GM23338 (cell line): ENCODE results near the gene CEP170B. TPM values are rescaled to one million over a fixed set of nuclear protein-coding genes. Genes with fewer than 3 reads are reported as not detected.

Experiments
- ATAC-seq: fragments of 200-7000 bp; cut with Tn5 transposase; 3 replicates; pipeline ENCODE4 v1.9.1; 2020
- DNase-seq: peaks from one replicate; pipeline ENCODE4 v3.0.0-alpha.2; 2015; ENCODE audit warnings: low spot score
- H2AFZ ChIP-seq: fragments of 200-600 bp; sonication (generic); 2 replicates; pipeline ENCODE4 v1.8.0; 2016; ENCODE audit warnings: antibody characterized with exemption, mild to moderate bottlenecking, moderate library complexity
- H3F3A ChIP-seq: fragments of 200-600 bp; sonication (generic); replicated peaks from 2 replicates; pipeline ENCODE4 v1.8.0; 2017; ENCODE audit warnings: antibody characterized with exemption, mixed run types, low read depth
- H3K27ac ChIP-seq: fragments of 200-600 bp; sonication (generic); 2 replicates; pipeline ENCODE4 v1.6.1; 2016; ENCODE audit warnings: low read depth
- H3K27me3 ChIP-seq: fragments of 200-600 bp; sonication (generic); 2 replicates; pipeline ENCODE4 v1.8.0; 2016; ENCODE audit warnings: mild to moderate bottlenecking, mixed run types, moderate library complexity; ENCODE audit not compliant: insufficient read depth
- H3K36me3 ChIP-seq: fragments of 200-600 bp; sonication (generic); 2 replicates; pipeline ENCODE4 v1.8.0; 2016; ENCODE audit warnings: mild to moderate bottlenecking; ENCODE audit not compliant: insufficient read depth
- H3K4me1 ChIP-seq: fragments of 200-600 bp; sonication (generic); 2 replicates; pipeline ENCODE4 v1.8.0; 2016; ENCODE audit warnings: mild to moderate bottlenecking, moderate library complexity; ENCODE audit not compliant: insufficient read depth
- H3K4me2 ChIP-seq: fragments of 200-600 bp; sonication (generic); 2 replicates; pipeline ENCODE4 v1.7.1; 2017; ENCODE audit warnings: mixed run types
- H3K4me3 ChIP-seq: fragments of 200-600 bp; sonication (generic); 2 replicates; pipeline ENCODE4 v1.6.1; 2016; ENCODE audit warnings: mixed run types
- H3K79me2 ChIP-seq: fragments of 200-600 bp; sonication (generic); replicated peaks from 2 replicates; pipeline ENCODE4 v1.8.0; 2017; ENCODE audit warnings: mild to moderate bottlenecking; ENCODE audit not compliant: insufficient read depth
- H3K9me2 ChIP-seq: fragments of 200-600 bp; sonication (generic); 2 replicates; pipeline ENCODE4 v1.8.0; 2017; ENCODE audit not compliant: insufficient read depth
- H4K20me1 ChIP-seq: fragments of 200-600 bp; sonication (generic); replicated peaks from 2 replicates; pipeline ENCODE4 v1.8.0; 2017; ENCODE audit warnings: mild to moderate bottlenecking; ENCODE audit not compliant: insufficient read depth
- H3K27ac Mint-ChIP-seq: 2 replicates; pipeline ENCODE4 v1.8.0; 2020; ENCODE audit warnings: inconsistent platforms, mild to moderate bottlenecking, moderate library complexity, mixed read lengths
- H3K27me3 Mint-ChIP-seq: 3 replicates; pipeline ENCODE4 v1.8.0; 2022; ENCODE audit warnings: low read depth, mild to moderate bottlenecking, moderate library complexity, mixed read lengths, inconsistent platforms; ENCODE audit not compliant: insufficient read depth, poor library complexity
- H3K36me3 Mint-ChIP-seq: 3 replicates; pipeline ENCODE4 v1.8.0; 2021; ENCODE audit warnings: low read depth, mild to moderate bottlenecking, inconsistent platforms, moderate library complexity, mixed read lengths
- H3K4me1 Mint-ChIP-seq: 3 replicates; pipeline ENCODE4 v1.8.0; 2020; ENCODE audit warnings: mild to moderate bottlenecking, inconsistent platforms, mixed read lengths
- H3K4me3 Mint-ChIP-seq: 3 replicates; pipeline ENCODE4 v1.8.0; 2021; ENCODE audit warnings: moderate library complexity, mild to moderate bottlenecking, inconsistent platforms, mixed read lengths
- H3K9me3 Mint-ChIP-seq: 3 replicates; pipeline ENCODE4 v1.8.0; 2020; ENCODE audit warnings: moderate library complexity, mild to moderate bottlenecking, inconsistent platforms, mixed read lengths
- CTCF ChIP-seq, 2 experiments: fragments of 200-600 bp in 1 of 2; sonication (generic) in 1 of 2; conservative IDR thresholded peaks; 2 replicates each; pipeline versions ENCODE4 v1.5.1 to v1.6.1; 2016 to 2017; ENCODE audit warnings: antibody characterized with exemption in 2 of 2, low read depth in 2 of 2, mild to moderate bottlenecking in 2 of 2, moderate library complexity in 1 of 2
- EZH2phosphoT487 ChIP-seq: fragments of 200-600 bp; sonication (generic); IDR thresholded peaks from one replicate; pipeline ENCODE4 v1.8.1; 2018; ENCODE audit warnings: antibody characterized with exemption; ENCODE audit not compliant: unreplicated experiment
- NANOG ChIP-seq: IDR thresholded peaks from 2 replicates; pipeline ENCODE4 v1.6.1; 2016; ENCODE audit warnings: antibody characterized with exemption, borderline replicate concordance
- STAT1 ChIP-seq: IDR thresholded peaks from one replicate; pipeline ENCODE4 v1.6.1; 2016; ENCODE audit warnings: antibody characterized with exemption; ENCODE audit not compliant: unreplicated experiment
- polyA plus RNA-seq: library from polyadenylated mRNA; unstranded; fragments of >200 nt; fragmentation: Nextera tagmentation; extraction: Ambion mirVana; gene quantifications from 2 replicates; pipeline ENCODE4 v1.2.1, GENCODE V29; 2016
- total RNA-seq: library from RNA; depleted of rRNA; stranded (reverse); fragments of >200 nt; shearing (Covaris generic); gene quantifications from 2 replicates; pipeline ENCODE4 v1.2.3, GENCODE V29; 2014
- TF ChIP-seq, protein P1 (sequence below): fragments of 250-450 bp; sonication (Bioruptor Pico); IDR thresholded peaks from 2 replicates; pipeline ENCODE4 v1.5.0; 2020; ENCODE audit warnings: mild to moderate bottlenecking, moderate library complexity

CEP170B gene
- total and polyA plus RNA-seq, 2 experiments from 2014 or later, result 4.6 to 37.1 TPM

GRCh38 chr14:104881369-104881979 is 16.4 kb downstream of the CEP170B start:
- 0 out of 3 replicates have a peak, but pooled peaks cover 2% of the 10 kb centered on the region for H3K4me1 Mint-ChIP-seq
- no peak overlapping the region for H3K4me3 ChIP-seq
- H3K9me2 ChIP-seq, result no peaks in the 10 kb centered on the region
- no peak overlapping the region for H3K27ac Mint-ChIP-seq
- no peaks in the 10 kb centered on the region for H3K9me3 Mint-ChIP-seq
- H3K4me1 ChIP-seq, result no peaks in the 10 kb centered on the region
- no peaks in the 10 kb centered on the region for H3K36me3 ChIP-seq
- H3K4me2 ChIP-seq, result no peak overlapping the region
- H4K20me1 ChIP-seq, result no peaks in the 10 kb centered on the region
- H2AFZ ChIP-seq, result no peak overlapping the region
- ATAC-seq, result no peak
- H3F3A ChIP-seq, result no peaks in the 10 kb centered on the region
- H3K27me3 Mint-ChIP-seq, result no peaks in the 10 kb centered on the region
- no peak for TF ChIP-seq EZH2phosphoT487
- no peak for TF ChIP-seq CTCF (conservative IDR thresholded peaks at IDR 0.05; ENCODE audit: low read depth in 2 of 2)
- no peak for TF ChIP-seq STAT1
- TF ChIP-seq NANOG, result no peak
- TF ChIP-seq, protein P1, sequence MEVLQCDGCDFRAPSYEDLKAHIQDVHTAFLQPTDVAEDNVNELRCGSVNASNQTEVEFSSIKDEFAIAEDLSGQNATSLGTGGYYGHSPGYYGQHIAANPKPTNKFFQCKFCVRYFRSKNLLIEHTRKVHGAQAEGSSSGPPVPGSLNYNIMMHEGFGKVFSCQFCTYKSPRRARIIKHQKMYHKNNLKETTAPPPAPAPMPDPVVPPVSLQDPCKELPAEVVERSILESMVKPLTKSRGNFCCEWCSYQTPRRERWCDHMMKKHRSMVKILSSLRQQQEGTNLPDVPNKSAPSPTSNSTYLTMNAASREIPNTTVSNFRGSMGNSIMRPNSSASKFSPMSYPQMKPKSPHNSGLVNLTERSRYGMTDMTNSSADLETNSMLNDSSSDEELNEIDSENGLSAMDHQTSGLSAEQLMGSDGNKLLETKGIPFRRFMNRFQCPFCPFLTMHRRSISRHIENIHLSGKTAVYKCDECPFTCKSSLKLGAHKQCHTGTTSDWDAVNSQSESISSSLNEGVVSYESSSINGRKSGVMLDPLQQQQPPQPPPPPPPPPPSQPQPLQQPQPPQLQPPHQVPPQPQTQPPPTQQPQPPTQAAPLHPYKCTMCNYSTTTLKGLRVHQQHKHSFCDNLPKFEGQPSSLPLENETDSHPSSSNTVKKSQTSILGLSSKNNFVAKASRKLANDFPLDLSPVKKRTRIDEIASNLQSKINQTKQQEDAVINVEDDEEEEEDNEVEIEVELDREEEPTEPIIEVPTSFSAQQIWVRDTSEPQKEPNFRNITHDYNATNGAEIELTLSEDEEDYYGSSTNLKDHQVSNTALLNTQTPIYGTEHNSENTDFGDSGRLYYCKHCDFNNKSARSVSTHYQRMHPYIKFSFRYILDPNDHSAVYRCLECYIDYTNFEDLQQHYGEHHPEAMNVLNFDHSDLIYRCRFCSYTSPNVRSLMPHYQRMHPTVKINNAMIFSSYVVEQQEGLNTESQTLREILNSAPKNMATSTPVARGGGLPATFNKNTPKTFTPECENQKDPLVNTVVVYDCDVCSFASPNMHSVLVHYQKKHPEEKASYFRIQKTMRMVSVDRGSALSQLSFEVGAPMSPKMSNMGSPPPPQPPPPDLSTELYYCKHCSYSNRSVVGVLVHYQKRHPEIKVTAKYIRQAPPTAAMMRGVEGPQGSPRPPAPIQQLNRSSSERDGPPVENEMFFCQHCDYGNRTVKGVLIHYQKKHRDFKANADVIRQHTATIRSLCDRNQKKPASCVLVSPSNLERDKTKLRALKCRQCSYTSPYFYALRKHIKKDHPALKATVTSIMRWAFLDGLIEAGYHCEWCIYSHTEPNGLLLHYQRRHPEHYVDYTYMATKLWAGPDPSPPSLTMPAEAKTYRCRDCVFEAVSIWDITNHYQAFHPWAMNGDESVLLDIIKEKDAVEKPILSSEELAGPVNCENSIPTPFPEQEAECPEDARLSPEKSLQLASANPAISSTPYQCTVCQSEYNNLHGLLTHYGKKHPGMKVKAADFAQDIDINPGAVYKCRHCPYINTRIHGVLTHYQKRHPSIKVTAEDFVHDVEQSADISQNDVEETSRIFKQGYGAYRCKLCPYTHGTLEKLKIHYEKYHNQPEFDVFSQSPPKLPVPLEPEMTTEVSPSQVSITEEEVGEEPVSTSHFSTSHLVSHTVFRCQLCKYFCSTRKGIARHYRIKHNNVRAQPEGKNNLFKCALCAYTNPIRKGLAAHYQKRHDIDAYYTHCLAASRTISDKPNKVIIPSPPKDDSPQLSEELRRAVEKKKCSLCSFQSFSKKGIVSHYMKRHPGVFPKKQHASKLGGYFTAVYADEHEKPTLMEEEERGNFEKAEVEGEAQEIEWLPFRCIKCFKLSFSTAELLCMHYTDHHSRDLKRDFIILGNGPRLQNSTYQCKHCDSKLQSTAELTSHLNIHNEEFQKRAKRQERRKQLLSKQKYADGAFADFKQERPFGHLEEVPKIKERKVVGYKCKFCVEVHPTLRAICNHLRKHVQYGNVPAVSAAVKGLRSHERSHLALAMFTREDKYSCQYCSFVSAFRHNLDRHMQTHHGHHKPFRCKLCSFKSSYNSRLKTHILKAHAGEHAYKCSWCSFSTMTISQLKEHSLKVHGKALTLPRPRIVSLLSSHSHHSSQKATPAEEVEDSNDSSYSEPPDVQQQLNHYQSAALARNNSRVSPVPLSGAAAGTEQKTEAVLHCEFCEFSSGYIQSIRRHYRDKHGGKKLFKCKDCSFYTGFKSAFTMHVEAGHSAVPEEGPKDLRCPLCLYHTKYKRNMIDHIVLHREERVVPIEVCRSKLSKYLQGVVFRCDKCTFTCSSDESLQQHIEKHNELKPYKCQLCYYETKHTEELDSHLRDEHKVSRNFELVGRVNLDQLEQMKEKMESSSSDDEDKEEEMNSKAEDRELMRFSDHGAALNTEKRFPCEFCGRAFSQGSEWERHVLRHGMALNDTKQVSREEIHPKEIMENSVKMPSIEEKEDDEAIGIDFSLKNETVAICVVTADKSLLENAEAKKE, result no peak
- no peak overlapping the region for H3K4me3 Mint-ChIP-seq
- no peaks in the 10 kb centered on the region for H3K79me2 ChIP-seq
- DNase-seq, result no peak
- no peaks in the 10 kb centered on the region for H3K27me3 ChIP-seq
- H3K36me3 Mint-ChIP-seq, result peaks cover 8% of the 10 kb centered on the region; the same call in 1 of the 3 replicates
- H3K27ac ChIP-seq, result no peak overlapping the region
